GM23338 (cell line): ENCODE measurements around the gene PLCL1. TPM values are rescaled to one million over a fixed set of nuclear protein-coding genes. Genes with fewer than 3 reads are reported as not detected.

Experiments
- ATAC-seq: fragments of 200-7000 bp; cut with Tn5 transposase; 3 replicates; pipeline ENCODE4 v1.9.1; 2020
- DNase-seq: peaks from one replicate; pipeline ENCODE4 v3.0.0-alpha.2; 2015; ENCODE audit warnings: low spot score
- H2AFZ ChIP-seq: fragments of 200-600 bp; sonication (generic); 2 replicates; pipeline ENCODE4 v1.8.0; 2016; ENCODE audit warnings: antibody characterized with exemption, mild to moderate bottlenecking, moderate library complexity
- H3F3A ChIP-seq: fragments of 200-600 bp; sonication (generic); replicated peaks from 2 replicates; pipeline ENCODE4 v1.8.0; 2017; ENCODE audit warnings: antibody characterized with exemption, mixed run types, low read depth
- H3K27ac ChIP-seq: fragments of 200-600 bp; sonication (generic); 2 replicates; pipeline ENCODE4 v1.6.1; 2016; ENCODE audit warnings: low read depth
- H3K27me3 ChIP-seq: fragments of 200-600 bp; sonication (generic); 2 replicates; pipeline ENCODE4 v1.8.0; 2016; ENCODE audit warnings: mild to moderate bottlenecking, mixed run types, moderate library complexity; ENCODE audit not compliant: insufficient read depth
- H3K36me3 ChIP-seq: fragments of 200-600 bp; sonication (generic); 2 replicates; pipeline ENCODE4 v1.8.0; 2016; ENCODE audit warnings: mild to moderate bottlenecking; ENCODE audit not compliant: insufficient read depth
- H3K4me1 ChIP-seq: fragments of 200-600 bp; sonication (generic); 2 replicates; pipeline ENCODE4 v1.8.0; 2016; ENCODE audit warnings: mild to moderate bottlenecking, moderate library complexity; ENCODE audit not compliant: insufficient read depth
- H3K4me2 ChIP-seq: fragments of 200-600 bp; sonication (generic); 2 replicates; pipeline ENCODE4 v1.7.1; 2017; ENCODE audit warnings: mixed run types
- H3K4me3 ChIP-seq: fragments of 200-600 bp; sonication (generic); 2 replicates; pipeline ENCODE4 v1.6.1; 2016; ENCODE audit warnings: mixed run types
- H3K79me2 ChIP-seq: fragments of 200-600 bp; sonication (generic); replicated peaks from 2 replicates; pipeline ENCODE4 v1.8.0; 2017; ENCODE audit warnings: mild to moderate bottlenecking; ENCODE audit not compliant: insufficient read depth
- H3K9me2 ChIP-seq: fragments of 200-600 bp; sonication (generic); 2 replicates; pipeline ENCODE4 v1.8.0; 2017; ENCODE audit not compliant: insufficient read depth
- H4K20me1 ChIP-seq: fragments of 200-600 bp; sonication (generic); replicated peaks from 2 replicates; pipeline ENCODE4 v1.8.0; 2017; ENCODE audit warnings: mild to moderate bottlenecking; ENCODE audit not compliant: insufficient read depth
- H3K27ac Mint-ChIP-seq: 2 replicates; pipeline ENCODE4 v1.8.0; 2020; ENCODE audit warnings: inconsistent platforms, mild to moderate bottlenecking, moderate library complexity, mixed read lengths
- H3K27me3 Mint-ChIP-seq: 3 replicates; pipeline ENCODE4 v1.8.0; 2022; ENCODE audit warnings: low read depth, mild to moderate bottlenecking, moderate library complexity, mixed read lengths, inconsistent platforms; ENCODE audit not compliant: insufficient read depth, poor library complexity
- H3K36me3 Mint-ChIP-seq: 3 replicates; pipeline ENCODE4 v1.8.0; 2021; ENCODE audit warnings: low read depth, mild to moderate bottlenecking, inconsistent platforms, moderate library complexity, mixed read lengths
- H3K4me1 Mint-ChIP-seq: 3 replicates; pipeline ENCODE4 v1.8.0; 2020; ENCODE audit warnings: mild to moderate bottlenecking, inconsistent platforms, mixed read lengths
- H3K4me3 Mint-ChIP-seq: 3 replicates; pipeline ENCODE4 v1.8.0; 2021; ENCODE audit warnings: moderate library complexity, mild to moderate bottlenecking, inconsistent platforms, mixed read lengths
- H3K9me3 Mint-ChIP-seq: 3 replicates; pipeline ENCODE4 v1.8.0; 2020; ENCODE audit warnings: moderate library complexity, mild to moderate bottlenecking, inconsistent platforms, mixed read lengths
- CREB1 ChIP-seq: fragments of 250-450 bp; sonication (Bioruptor Pico); IDR thresholded peaks from 2 replicates; pipeline ENCODE4 v1.5.0; 2020; ENCODE audit warnings: low read depth, mild to moderate bottlenecking, moderate library complexity
- CTCF ChIP-seq, 2 experiments: fragments of 200-600 bp in 1 of 2; sonication (generic) in 1 of 2; conservative IDR thresholded peaks; 2 replicates each; pipeline versions ENCODE4 v1.5.1 to v1.6.1; 2016 to 2017; ENCODE audit warnings: antibody characterized with exemption in 2 of 2, low read depth in 2 of 2, mild to moderate bottlenecking in 2 of 2, moderate library complexity in 1 of 2
- ETS1 ChIP-seq: IDR thresholded peaks from 2 replicates; pipeline ENCODE4 v1.6.1; 2016; ENCODE audit warnings: antibody characterized with exemption
- EZH2 ChIP-seq: fragments of 200-600 bp; sonication (generic); IDR thresholded peaks from one replicate; pipeline ENCODE4 v1.8.0; 2017; ENCODE audit warnings: antibody characterized with exemption, mild to moderate bottlenecking, low read depth; ENCODE audit not compliant: unreplicated experiment
- EZH2phosphoT487 ChIP-seq: fragments of 200-600 bp; sonication (generic); IDR thresholded peaks from one replicate; pipeline ENCODE4 v1.8.1; 2018; ENCODE audit warnings: antibody characterized with exemption; ENCODE audit not compliant: unreplicated experiment
- JUNB ChIP-seq: IDR thresholded peaks from one replicate; pipeline ENCODE4 v1.6.1; 2016; ENCODE audit warnings: antibody characterized with exemption; ENCODE audit not compliant: unreplicated experiment
- NANOG ChIP-seq: IDR thresholded peaks from 2 replicates; pipeline ENCODE4 v1.6.1; 2016; ENCODE audit warnings: antibody characterized with exemption, borderline replicate concordance
- POLR2AphosphoS5 ChIP-seq: IDR thresholded peaks from 2 replicates; pipeline ENCODE4 v1.6.1; 2016; ENCODE audit warnings: antibody characterized with exemption, low read depth
- REST ChIP-seq: IDR thresholded peaks from one replicate; pipeline ENCODE4 v1.6.1; 2018; ENCODE audit warnings: antibody characterized with exemption; ENCODE audit not compliant: unreplicated experiment
- STAT1 ChIP-seq: IDR thresholded peaks from one replicate; pipeline ENCODE4 v1.6.1; 2016; ENCODE audit warnings: antibody characterized with exemption; ENCODE audit not compliant: unreplicated experiment
- ZNF114 ChIP-seq: fragments of 250-450 bp; sonication (Bioruptor Pico); IDR thresholded peaks from 2 replicates; pipeline ENCODE4 v1.5.0; 2020; ENCODE audit warnings: mild to moderate bottlenecking, moderate library complexity
- ZNF331 ChIP-seq: fragments of 250-450 bp; sonication (Bioruptor Pico); IDR thresholded peaks from 2 replicates; pipeline ENCODE4 v1.5.0; 2020; ENCODE audit warnings: low read depth, mild to moderate bottlenecking, moderate library complexity
- ZNF462 ChIP-seq: fragments of 250-450 bp; sonication (Bioruptor Pico); IDR thresholded peaks from 2 replicates; pipeline ENCODE4 v1.5.0; 2020; ENCODE audit warnings: mild to moderate bottlenecking, moderate library complexity
- polyA plus RNA-seq: library from polyadenylated mRNA; unstranded; fragments of >200 nt; fragmentation: Nextera tagmentation; extraction: Ambion mirVana; gene quantifications from 2 replicates; pipeline ENCODE4 v1.2.1, GENCODE V29; 2016
- total RNA-seq: library from RNA; depleted of rRNA; stranded (reverse); fragments of >200 nt; shearing (Covaris generic); gene quantifications from 2 replicates; pipeline ENCODE4 v1.2.3, GENCODE V29; 2014

PLCL1 gene
- total and polyA plus RNA-seq, 2 experiments from 2014 or later = not detected

- H3K4me1 ChIP-seq = peaks cover 9% of the 10 kb centered on the region; the same call in 1 of the 2 replicates
- no peak overlapping the region for H3K27ac ChIP-seq
- H3K9me3 Mint-ChIP-seq = no peaks in the 10 kb centered on the region
- H2AFZ ChIP-seq = no peak overlapping the region
- ATAC-seq = no peak
- no peaks in the 10 kb centered on the region for H3K36me3 Mint-ChIP-seq
- H3K4me3 Mint-ChIP-seq = no peak overlapping the region
- no peaks in the 10 kb centered on the region for H3K36me3 ChIP-seq
- H3K9me2 ChIP-seq = 0 out of 2 replicates have a peak, but pooled peaks cover 12% of the 10 kb centered on the region
- no peak overlapping the region for H3K27ac Mint-ChIP-seq
- H3K79me2 ChIP-seq = no peaks in the 10 kb centered on the region
- H3K27me3 Mint-ChIP-seq = no peaks in the 10 kb centered on the region
- H4K20me1 ChIP-seq = no peaks in the 10 kb centered on the region
- no peak overlapping the region for H3K4me3 ChIP-seq
- DNase-seq = no peak
- H3K4me2 ChIP-seq = no peak overlapping the region
- H3K27me3 ChIP-seq = no peaks in the 10 kb centered on the region
- no peaks in the 10 kb centered on the region for H3F3A ChIP-seq
- TF ChIP-seq NANOG (no peak), EZH2 (no peak), STAT1 (no peak), REST (no peak), CTCF (conservative IDR thresholded peaks at IDR 0.05; ENCODE audit: low read depth in 2 of 2) (no peak), EZH2phosphoT487 (no peak), ZNF114 (CRISPR knock-in tag) (no peak), JUNB (no peak), POLR2AphosphoS5 (no peak), CREB1 (no peak), ZNF331 (CRISPR knock-in tag) (no peak), ZNF462 (no peak), ETS1 (no peak)
- H3K4me1 Mint-ChIP-seq = peaks cover 13% of the 10 kb centered on the region; the same call in 2 of the 3 replicates
Observed at GRCh38 chr2:198045227-198045626, 240.8 kb downstream of the PLCL1 start.
